Adipose tissue (tissue), 3 donors: ENCODE results near the gene EIF4G3. TPM values are rescaled to one million over a fixed set of nuclear protein-coding genes. Genes with fewer than 3 reads are reported as not detected.

Experiments
- H3K27ac ChIP-seq: one replicate; pipeline ENCODE4 v1.5.1; 2013; ENCODE audit warnings: low read depth, low read length
- WGBS, 3 donors: extraction: QIAGEN DNeasy Blood & Tissue Kit; methylation state at CpG; one replicate each; pipeline ENCODE4 v1.1.7; 2013; 5-methylcytosine and 5-hydroxymethylcytosine counted together
- polyA plus RNA-seq, 3 donors: library from polyadenylated mRNA; stranded (reverse); fragments of 200-250 nt; gene quantifications; one replicate each; pipeline ENCODE4 v1.2.3, GENCODE V29; 2013
- donor health status: healthy with polysubstance abuse.
- donor health status: Bipolar disorder and iron deficiency.
- donor health status: healthy.

The EIF4G3 gene
- polyA plus RNA-seq, 3 donors: 5.4 to 24.1 (median 19.0) TPM

GRCh38 chr1:20993716-20994575, 182.8 kb downstream of the EIF4G3 start:
- WGBS, 3 donors: 76 to 91% (median 80%) methylated on average over 5 of the region's 5 CpGs
- H3K27ac ChIP-seq: no peak overlapping the region

GRCh38 chr1:20992322-20993056, 184.2 kb downstream of the EIF4G3 start:
- 37 to 73% (median 43%) methylated on average over 2 of the region's 2 CpGs for WGBS, 3 donors
- no peak overlapping the region for H3K27ac ChIP-seq

GRCh38 chr1:20988943-20989342, 187.8 kb downstream of the EIF4G3 start:
- H3K27ac ChIP-seq: no peak overlapping the region
- WGBS, 3 donors: 93 to 97% (median 96%) methylated on average over 5 to 6 of the region's 6 CpGs

- no peak overlapping the region for H3K27ac ChIP-seq
Measured at GRCh38 chr1:20987831-20988825, 188.6 kb downstream of the EIF4G3 start.

GRCh38 chr1:20983297-20983889, 193.3 kb downstream of the EIF4G3 start:
- 88 to 90% (median 90%) methylated on average over 3 of the region's 3 CpGs for WGBS, 3 donors
- H3K27ac ChIP-seq: no peak overlapping the region

GRCh38 chr1:20982316-20982715, 194.4 kb downstream of the EIF4G3 start:
- H3K27ac ChIP-seq: no peak overlapping the region

- H3K27ac ChIP-seq: no peak overlapping the region
Measured at GRCh38 chr1:20981915-20982314, 194.8 kb downstream of the EIF4G3 start.

GRCh38 chr1:20980051-20980450, 196.6 kb downstream of the EIF4G3 start:
- WGBS, 3 donors: 94 to 98% (median 95%) methylated on average over 2 of the region's 2 CpGs
- H3K27ac ChIP-seq: no peak overlapping the region

- H3K27ac ChIP-seq: no peak overlapping the region
- 97 to 98% (median 97%) methylated on average over 2 of the region's 2 CpGs for WGBS, 3 donors
Measured at GRCh38 chr1:20978413-20978812, 198.3 kb downstream of the EIF4G3 start.

GRCh38 chr1:20975668-20976067, 201.0 kb downstream of the EIF4G3 start:
- 96 to 98% (median 97%) methylated on average over 1 of the region's 1 CpG for WGBS, 3 donors
- no peak overlapping the region for H3K27ac ChIP-seq

GRCh38 chr1:20974951-20975350, 201.7 kb downstream of the EIF4G3 start:
- H3K27ac ChIP-seq: no peak overlapping the region

- H3K27ac ChIP-seq: no peak overlapping the region
- 93 to 100% (median 97%) methylated on average over 1 of the region's 1 CpG for WGBS, 3 donors
Measured at GRCh38 chr1:20974069-20974468, 202.6 kb downstream of the EIF4G3 start.

- no peak overlapping the region for H3K27ac ChIP-seq
- WGBS, 3 donors: 95 to 99% (median 98%) methylated on average over 5 of the region's 5 CpGs
Measured at GRCh38 chr1:20972855-20973254, 203.8 kb downstream of the EIF4G3 start.

GRCh38 chr1:20964540-20965484, 211.9 kb downstream of the EIF4G3 start:
- no peak overlapping the region for H3K27ac ChIP-seq
- WGBS, 3 donors: 47 to 77% (median 52%) methylated on average over 7 of the region's 7 CpGs

GRCh38 chr1:20962576-20963258, 214.0 kb downstream of the EIF4G3 start:
- WGBS, 3 donors: 95 to 98% (median 98%) methylated on average over 2 of the region's 2 CpGs
- H3K27ac ChIP-seq: no peak overlapping the region

- WGBS, 3 donors: 63 to 75% (median 70%) methylated on average over 1 of the region's 1 CpG
- H3K27ac ChIP-seq: no peak overlapping the region
Measured at GRCh38 chr1:20958430-20958829, 218.3 kb downstream of the EIF4G3 start.

GRCh38 chr1:20956272-20956671, 220.4 kb downstream of the EIF4G3 start:
- WGBS, 3 donors: 93 to 97% (median 95%) methylated on average over 1 of the region's 1 CpG
- H3K27ac ChIP-seq: no peak overlapping the region
